PC-9 (cell line): ENCODE data around the gene SBNO2. TPM values are rescaled to one million over a fixed set of nuclear protein-coding genes. Genes with fewer than 3 reads are reported as not detected.
A peak's percentile ranks its signal among the peaks of the same experiment; 100 is the strongest.

Experiments used
- Bru-seq: library from RNA; stranded (reverse); fragments of 400-500 nt; gene quantifications from one replicate; lab custom pipeline; 2021; lab: Mats Ljungman, UMichigan
- BruChase-seq, 2 experiments: library from RNA; stranded (reverse); fragments of 400-500 nt; gene quantifications; one replicate each; lab custom pipeline; 2021; lab: Mats Ljungman, UMichigan
- BruUV-seq: library from RNA; stranded (reverse); fragments of 400-500 nt; replicated peaks from 2 replicates; lab custom pipeline; 2021; lab: Mats Ljungman, UMichigan
- CTCF ChIA-PET: fragments of 300-600 bp; sonication (Branson Sonifier 250); formaldehyde crosslinking; loops from one replicate; lab custom pipeline; 2022; ENCODE audit warnings: antibody characterized with exemption; lab: Charles Lee
- POLR2A ChIA-PET: fragments of 300-600 bp; sonication (Branson Sonifier 250); formaldehyde crosslinking; loops from one replicate; lab custom pipeline; 2022; ENCODE audit warnings: antibody characterized with exemption; ENCODE audit not compliant: unreplicated experiment; lab: Charles Lee
- DNase-seq, 2 experiments: peaks; one replicate each; pipeline versions ENCODE4 v3.0.0 to v3.0.0-alpha.2; 2015 to 2022; ENCODE audit warnings: mixed read lengths in 1 of 2
- H2AFZ ChIP-seq: fragments of 200-600 bp; sonication (generic); 2 replicates; pipeline ENCODE4 v1.8.1; 2017; ENCODE audit warnings: antibody characterized with exemption
- H3F3A ChIP-seq: fragments of 200-600 bp; sonication (generic); 2 replicates; pipeline ENCODE4 v1.8.1; 2017; ENCODE audit warnings: antibody characterized with exemption, mild to moderate bottlenecking, low read depth; ENCODE audit not compliant: insufficient read depth
- H3K27ac ChIP-seq: fragments of 200-600 bp; sonication (generic); 2 replicates; pipeline ENCODE4 v1.6.1; 2016; ENCODE audit warnings: mixed run types
- H3K27me3 ChIP-seq: fragments of 200-600 bp; sonication (generic); 2 replicates; pipeline ENCODE4 v1.6.1; 2016; ENCODE audit warnings: low read depth, mixed run types; ENCODE audit not compliant: insufficient read depth
- H3K36me3 ChIP-seq: fragments of 200-600 bp; sonication (generic); 2 replicates; pipeline ENCODE4 v1.6.1; 2016; ENCODE audit warnings: low read depth, mixed run types
- H3K4me1 ChIP-seq: fragments of 200-600 bp; sonication (generic); replicated peaks from 2 replicates; pipeline ENCODE4 v1.6.1; 2016; ENCODE audit warnings: mixed run types; ENCODE audit not compliant: insufficient read depth
- H3K4me2 ChIP-seq: fragments of 200-600 bp; sonication (generic); 2 replicates; pipeline ENCODE4 v1.6.1; 2017; ENCODE audit warnings: mixed run types
- H3K4me3 ChIP-seq: fragments of 200-600 bp; sonication (generic); 2 replicates; pipeline ENCODE4 v1.6.1; 2016; ENCODE audit warnings: mixed run types
- H3K79me2 ChIP-seq: fragments of 200-600 bp; sonication (generic); 2 replicates; pipeline ENCODE4 v1.6.1; 2017; ENCODE audit warnings: low read depth, mixed run types
- H3K9me2 ChIP-seq: fragments of 200-600 bp; sonication (generic); 2 replicates; pipeline ENCODE4 v1.8.1; 2017; ENCODE audit warnings: mild to moderate bottlenecking; ENCODE audit not compliant: insufficient read depth
- H3K9me3 ChIP-seq: fragments of 200-600 bp; sonication (generic); 2 replicates; pipeline ENCODE4 v1.8.1; 2016; ENCODE audit warnings: low read depth; ENCODE audit not compliant: insufficient read depth
- H4K20me1 ChIP-seq: fragments of 200-600 bp; sonication (generic); 2 replicates; pipeline ENCODE4 v1.8.1; 2017; ENCODE audit not compliant: insufficient read depth
- EZH2 ChIP-seq: fragments of 200-600 bp; sonication (generic); IDR thresholded peaks from 2 replicates; pipeline ENCODE4 v1.8.0; 2017; ENCODE audit warnings: antibody characterized with exemption, low read depth
- intact Hi-C: fragments of 100-400 bp; cut with micrococcal nuclease; formaldehyde crosslinking; loops from one replicate; pipeline ENCODE4 v1.10.0; 2022; ENCODE audit not compliant: unreplicated experiment
- long read RNA-seq: library from polyadenylated mRNA; stranded (forward); transcript quantifications from one replicate; pipeline ENCODE4 v2.0.0, GENCODE V29; 2022
- total RNA-seq: library from RNA; stranded (reverse); gene quantifications from 2 replicates; pipeline ENCODE4 v1.2.3, GENCODE V29; 2021
- TF ChIP-seq, protein P1 (sequence below): fragments of 200-600 bp; sonication (generic); conservative IDR thresholded peaks from 2 replicates; pipeline ENCODE4 v1.6.1; 2017; ENCODE audit warnings: mixed run types, antibody characterized with exemption, mild to moderate bottlenecking, moderate library complexity

Gene SBNO2
- 75.6 and 82.4 TPM in 2 replicates for total RNA-seq
- percentile 59 among the genes with signal in this experiment for Bru-seq, nascent RNA
- percentile 61 among the genes with signal in this experiment for BruChase-seq, experiment 1, labeled RNA remaining after a 2-hour chase
- percentile 80 among the genes with signal in this experiment for BruChase-seq, experiment 2, labeled RNA remaining after a 6-hour chase
- long read RNA-seq, full-length matches to known transcripts: 9 of 27 reads
- long read RNA-seq, partial matches to known transcripts: 8 of 27 reads
- long read RNA-seq, other reads (novel, unspliced or antisense): 10 of 27 reads

DNA sequence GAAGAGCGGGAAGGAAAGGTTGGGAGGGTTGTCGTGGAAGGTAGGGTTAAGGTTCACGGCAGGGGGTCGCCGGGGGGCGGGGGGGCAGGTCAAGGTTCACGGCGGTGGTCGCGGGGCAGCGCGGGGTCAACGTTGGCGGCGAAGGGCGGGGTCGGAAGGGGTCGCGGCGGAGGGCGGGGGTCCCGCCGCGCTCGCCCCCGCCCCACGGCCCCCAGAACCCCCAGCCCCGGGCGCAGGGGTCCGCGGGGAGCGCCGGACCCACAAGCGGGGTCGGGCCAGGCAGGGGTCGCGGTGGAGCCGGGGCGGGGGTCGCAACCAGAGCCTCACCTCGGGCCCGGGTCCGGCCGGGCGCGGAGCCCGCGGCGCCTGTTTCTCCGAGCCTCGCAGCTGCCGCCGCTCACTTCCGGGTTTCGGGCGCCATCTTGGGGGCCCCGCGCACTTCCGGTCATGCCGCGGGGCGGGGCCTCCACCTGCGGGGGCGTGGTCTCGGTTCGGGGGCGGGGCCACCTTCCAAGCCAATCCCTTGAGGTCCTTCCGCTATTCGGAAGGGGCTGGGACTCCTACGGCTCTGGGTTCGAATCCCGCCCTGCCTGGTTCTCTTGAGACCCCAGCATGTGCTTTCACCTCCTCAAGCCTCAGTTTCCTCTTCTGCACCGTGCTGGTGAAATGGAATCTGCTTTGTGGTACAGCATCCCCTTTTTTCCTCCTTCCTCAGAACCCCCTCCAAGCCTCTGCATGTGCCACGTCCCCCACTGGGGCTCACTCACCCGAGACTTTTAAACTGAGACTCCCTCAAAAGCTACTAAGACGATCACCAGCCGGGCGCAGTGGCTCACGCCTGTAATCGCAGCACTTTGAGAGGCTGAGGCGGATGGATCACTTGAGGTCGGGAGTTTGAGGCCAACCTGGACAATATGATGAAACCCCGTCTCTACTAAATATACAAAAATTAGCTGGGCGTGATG lies at the start of gene SBNO2:
SBNO2 (minus strand) TSS at position 424 of the 965 bp plus-strand sequence. CDS start 19,992 bp downstream, outside the sequence.
- ChIA-PET POLR2A (no interaction called here), CTCF (no interaction called here)
- peaks cover 58% of the 10 kb centered on the region for H3K4me1 ChIP-seq
- intact Hi-C loops: no loop called here
- DNase-seq: peak; percentile 58 to 89
- BruUV-seq: no TSS peak
- TF ChIP-seq, protein P1, sequence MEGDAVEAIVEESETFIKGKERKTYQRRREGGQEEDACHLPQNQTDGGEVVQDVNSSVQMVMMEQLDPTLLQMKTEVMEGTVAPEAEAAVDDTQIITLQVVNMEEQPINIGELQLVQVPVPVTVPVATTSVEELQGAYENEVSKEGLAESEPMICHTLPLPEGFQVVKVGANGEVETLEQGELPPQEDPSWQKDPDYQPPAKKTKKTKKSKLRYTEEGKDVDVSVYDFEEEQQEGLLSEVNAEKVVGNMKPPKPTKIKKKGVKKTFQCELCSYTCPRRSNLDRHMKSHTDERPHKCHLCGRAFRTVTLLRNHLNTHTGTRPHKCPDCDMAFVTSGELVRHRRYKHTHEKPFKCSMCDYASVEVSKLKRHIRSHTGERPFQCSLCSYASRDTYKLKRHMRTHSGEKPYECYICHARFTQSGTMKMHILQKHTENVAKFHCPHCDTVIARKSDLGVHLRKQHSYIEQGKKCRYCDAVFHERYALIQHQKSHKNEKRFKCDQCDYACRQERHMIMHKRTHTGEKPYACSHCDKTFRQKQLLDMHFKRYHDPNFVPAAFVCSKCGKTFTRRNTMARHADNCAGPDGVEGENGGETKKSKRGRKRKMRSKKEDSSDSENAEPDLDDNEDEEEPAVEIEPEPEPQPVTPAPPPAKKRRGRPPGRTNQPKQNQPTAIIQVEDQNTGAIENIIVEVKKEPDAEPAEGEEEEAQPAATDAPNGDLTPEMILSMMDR: no peak
- no peak for TF ChIP-seq EZH2
- no peaks in the 10 kb centered on the region for H3K9me2 ChIP-seq
- no peaks in the 10 kb centered on the region for H3K36me3 ChIP-seq
- H4K20me1 ChIP-seq: 0 out of 2 replicates have a peak, but pooled peaks cover 9% of the 10 kb centered on the region
- peak within 1 kb of the TSS; percentile 78 for H3K4me3 ChIP-seq
- H3F3A ChIP-seq: peaks cover 64% of the 10 kb centered on the region
- H3K27ac ChIP-seq: peak within 1 kb of the TSS; percentile 90
- no peak within 1 kb of the TSS for H2AFZ ChIP-seq
- peak within 1 kb of the TSS; percentile 99 for H3K4me2 ChIP-seq
- H3K27me3 ChIP-seq: no peaks in the 10 kb centered on the region
- peaks cover 47% of the 10 kb centered on the region for H3K79me2 ChIP-seq
- no peaks in the 10 kb centered on the region for H3K9me3 ChIP-seq

GRCh38 chr19:1223018-1223855 lies 49.2 kb upstream of the SBNO2 start:
- H2AFZ ChIP-seq: no peak overlapping the region
- no peaks in the 10 kb centered on the region for H3K36me3 ChIP-seq
- TF ChIP-seq, protein P1: peak; percentile 51; the same call in 1 of the 2 replicates
- no peak for TF ChIP-seq EZH2
- no TSS peak for BruUV-seq
- no peaks in the 10 kb centered on the region for H3K9me2 ChIP-seq
- no peaks in the 10 kb centered on the region for H3K9me3 ChIP-seq
- no peak overlapping the region for H3K4me3 ChIP-seq
- no peak for DNase-seq
- no peaks in the 10 kb centered on the region for H3K4me1 ChIP-seq
- ChIA-PET CTCF (no interaction called here), POLR2A (no interaction called here)
- H3K4me2 ChIP-seq: no peak overlapping the region
- intact Hi-C loops: no loop called here
- H3K27ac ChIP-seq: no peak overlapping the region
- no peaks in the 10 kb centered on the region for H3K27me3 ChIP-seq
- H3F3A ChIP-seq: no peaks in the 10 kb centered on the region
- H3K79me2 ChIP-seq: peaks cover 6% of the 10 kb centered on the region
- H4K20me1 ChIP-seq: peaks cover 11% of the 10 kb centered on the region; the same call in 1 of the 2 replicates
